ENCODE data around the gene SMIM12. TPM values are rescaled to one million over a fixed set of nuclear protein-coding genes. Genes with fewer than 3 reads are reported as not detected.
"Not testable (repeated sequence)": the region's sequence is repeated elsewhere in the genome, so short reads cannot be mapped to it uniquely, and the experiment has no call there.

The SMIM12 gene
- total RNA-seq, 2 donors from 2014 or later, result 50.8 to 52.8 TPM

- ATAC-seq (replicated peaks in 1 of 2) (no peak), DNase-seq (no peak)
- H3K27ac Mint-ChIP-seq, result no peak overlapping the region
- peaks cover 0 to 3% of the 10 kb centered on the region in 2 donors for H3K9me3 Mint-ChIP-seq
- H3K36me3 Mint-ChIP-seq (ENCODE audit: insufficient read depth in 2 of 2), result no peaks in the 10 kb centered on the region
- H3K4me3 Mint-ChIP-seq, result no peak overlapping the region
- H3K4me1 Mint-ChIP-seq (ENCODE audit: low read depth), result peaks cover 4% of the 10 kb centered on the region
- H3K27me3 Mint-ChIP-seq (ENCODE audit: low read depth), result no peaks in the 10 kb centered on the region
Measured at GRCh38 chr1:34828611-34829010, 30.9 kb downstream of the SMIM12 start.

DNA sequence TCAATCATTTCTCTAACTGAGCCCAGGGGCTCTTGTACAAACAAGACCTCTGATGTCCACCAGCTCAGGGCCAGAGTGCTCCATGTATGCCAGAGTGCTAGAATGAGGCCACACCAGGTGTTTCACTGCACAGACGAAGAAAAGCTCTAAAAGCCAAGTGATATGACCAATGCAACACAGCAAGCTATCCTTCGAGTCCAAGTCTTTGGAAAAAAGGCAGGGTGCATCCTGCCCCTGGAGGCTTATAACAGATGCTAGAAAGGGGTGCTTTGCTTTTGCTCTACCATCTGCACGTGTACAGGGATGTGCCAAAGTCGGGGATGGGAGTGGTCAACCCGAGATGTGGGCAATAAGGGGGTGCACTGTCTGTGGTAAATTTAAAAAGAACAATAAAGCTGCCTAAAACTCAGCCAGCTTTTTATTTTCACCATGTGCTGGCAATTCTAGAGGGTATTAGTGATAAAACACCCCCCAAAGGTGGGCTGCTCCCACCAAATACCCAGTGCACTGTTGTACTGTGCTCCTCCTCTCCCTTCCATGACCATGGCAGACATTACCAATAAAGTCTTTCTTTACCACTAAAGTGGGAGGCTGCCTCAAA lies 32.1 kb downstream of the SMIM12 start:
- DNase-seq, result no peak
- Mint-ChIP-seq H3K4me3 (no peak overlapping the region), H3K27me3 (ENCODE audit: low read depth) (no peaks in the 10 kb centered on the region), H3K36me3 (ENCODE audit: insufficient read depth in 2 of 2) (no peaks in the 10 kb centered on the region), H3K27ac (no peak overlapping the region), H3K4me1 (ENCODE audit: low read depth) (peaks cover 4% of the 10 kb centered on the region), H3K9me3 (peaks cover 0 to 3% of the 10 kb centered on the region in 2 donors)
- ATAC-seq (replicated peaks in 1 of 2), result no peak

DNA sequence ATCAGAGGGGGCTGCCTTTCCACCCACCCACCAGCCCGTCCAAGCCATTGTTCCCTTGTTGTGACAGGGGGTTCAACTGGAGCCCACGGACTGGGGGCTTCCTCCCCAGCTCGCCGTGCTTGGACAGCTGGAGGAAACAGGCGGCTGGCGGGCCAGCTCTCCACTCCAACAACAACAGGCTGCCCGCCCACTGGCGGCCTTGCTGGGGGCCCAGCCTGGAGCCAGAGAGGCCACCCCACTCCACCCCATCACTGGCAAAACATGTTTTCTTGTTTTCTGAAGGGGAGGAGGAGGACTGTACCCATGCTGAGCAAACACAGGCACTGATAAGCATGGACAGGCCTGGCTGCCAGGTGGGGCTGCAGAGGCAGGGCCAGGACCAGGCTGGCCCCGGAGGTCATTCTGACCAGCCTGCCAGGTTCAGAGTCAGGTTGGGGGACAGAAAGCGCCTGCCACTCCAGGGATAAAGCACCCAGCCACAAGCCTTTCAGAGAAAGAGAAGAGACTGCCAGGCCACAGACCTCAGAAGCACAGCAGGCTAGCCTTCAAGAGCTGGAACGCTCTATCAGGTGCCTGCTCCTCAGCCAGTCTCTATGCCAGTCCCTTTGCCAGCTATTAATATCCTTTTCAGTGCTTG lies 34.0 kb downstream of the SMIM12 start:
- H3K4me3 Mint-ChIP-seq, result no peak overlapping the region
- H3K27ac Mint-ChIP-seq, result no peak overlapping the region
- peaks cover 4% of the 10 kb centered on the region for H3K4me1 Mint-ChIP-seq (ENCODE audit: low read depth)
- ATAC-seq (replicated peaks in 1 of 2), result no peak
- DNase-seq, result no peak
- no peaks in the 10 kb centered on the region for H3K36me3 Mint-ChIP-seq (ENCODE audit: insufficient read depth in 2 of 2)
- no peaks in the 10 kb centered on the region for H3K27me3 Mint-ChIP-seq (ENCODE audit: low read depth)
- H3K9me3 Mint-ChIP-seq, result peaks cover 0 to 3% of the 10 kb centered on the region in 2 donors

DNA sequence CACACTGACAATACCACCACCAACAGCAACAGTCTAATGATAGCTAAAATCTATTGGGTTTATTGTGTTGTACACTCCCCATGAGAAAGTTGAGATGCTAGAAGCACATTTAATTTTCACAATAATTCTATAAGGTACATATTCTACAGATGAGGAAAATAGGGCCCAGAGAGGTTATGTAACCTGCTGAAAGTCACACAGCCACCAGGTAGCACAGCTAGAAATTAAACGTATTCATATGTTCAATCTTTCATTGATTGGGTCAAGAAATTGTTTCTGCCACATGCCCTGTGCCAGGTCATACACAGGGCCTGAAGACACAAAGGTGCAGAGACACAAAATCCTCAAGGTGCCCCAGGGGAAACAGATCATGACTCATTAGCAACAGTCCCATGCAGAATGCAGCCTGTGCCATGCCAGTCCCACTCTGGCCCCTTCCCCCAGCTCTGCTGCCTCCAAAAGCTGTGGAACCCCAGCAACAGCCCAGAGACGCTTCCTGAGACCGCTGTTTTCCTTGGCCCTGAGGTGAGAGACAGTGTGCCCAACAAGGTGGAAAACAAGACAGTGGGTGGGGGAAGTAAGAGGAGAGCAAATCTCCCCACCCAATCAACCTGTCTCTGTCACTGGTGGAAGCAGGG lies 34.6 kb downstream of the SMIM12 start:
- DNase-seq (no peak), ATAC-seq (replicated peaks in 1 of 2) (no peak)
- Mint-ChIP-seq H3K9me3 (peaks cover 0 to 3% of the 10 kb centered on the region in 2 donors), H3K27me3 (ENCODE audit: low read depth) (no peaks in the 10 kb centered on the region), H3K4me3 (no peak overlapping the region), H3K4me1 (ENCODE audit: low read depth) (peaks cover 4% of the 10 kb centered on the region), H3K27ac (no peak overlapping the region), H3K36me3 (ENCODE audit: insufficient read depth in 2 of 2) (no peaks in the 10 kb centered on the region)

DNA sequence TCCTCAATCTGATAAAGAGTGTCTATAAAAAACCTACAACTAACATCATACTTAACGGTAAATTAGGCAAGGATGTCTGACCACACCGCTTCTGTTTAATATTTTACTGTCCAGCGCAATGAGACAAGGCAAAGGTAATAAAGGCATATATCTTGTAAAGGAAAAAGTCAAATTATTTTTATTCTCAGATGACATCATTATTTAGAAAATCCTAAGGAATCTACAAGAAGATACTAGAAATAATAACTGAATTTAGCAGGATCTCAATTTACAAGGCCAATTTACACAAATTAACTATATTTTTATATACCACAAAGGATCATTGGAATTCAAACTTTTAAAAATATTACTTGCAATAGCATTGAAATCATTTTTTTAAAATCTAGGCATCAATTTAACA lies 37.3 kb downstream of the SMIM12 start:
- no peak overlapping the region for H3K4me3 Mint-ChIP-seq
- H3K4me1 Mint-ChIP-seq (ENCODE audit: low read depth), result no peaks in the 10 kb centered on the region
- ATAC-seq (replicated peaks in 1 of 2) (no peak), DNase-seq (no peak)
- H3K9me3 Mint-ChIP-seq, result peaks cover 0 to 3% of the 10 kb centered on the region in 2 donors
- H3K27ac Mint-ChIP-seq, result no peak overlapping the region
- H3K36me3 Mint-ChIP-seq (ENCODE audit: insufficient read depth in 2 of 2), result no peaks in the 10 kb centered on the region
- H3K27me3 Mint-ChIP-seq (ENCODE audit: low read depth), result no peaks in the 10 kb centered on the region

DNA sequence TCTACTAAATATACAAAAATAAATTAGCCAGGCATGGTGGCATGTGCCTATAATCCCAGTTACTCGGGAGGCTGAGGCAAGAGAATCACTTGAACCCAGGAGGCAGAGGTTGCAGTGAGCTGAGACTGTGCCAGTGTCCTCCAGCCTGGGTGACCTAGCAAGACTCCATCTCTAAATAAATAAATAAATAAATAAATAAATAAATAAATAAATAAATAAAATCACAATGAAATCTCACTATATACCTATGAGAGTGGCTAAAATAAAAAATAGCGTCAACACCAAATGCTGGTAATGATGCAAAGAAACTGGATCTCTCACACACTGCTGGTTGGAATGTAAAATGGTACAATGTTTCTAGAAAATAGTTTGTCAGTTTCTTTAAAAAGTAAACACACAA lies 40.7 kb downstream of the SMIM12 start:
- ATAC-seq (replicated peaks in 1 of 2); DNase-seq; H3K27me3 Mint-ChIP-seq (ENCODE audit: low read depth); H3K9me3 Mint-ChIP-seq; H3K4me3 Mint-ChIP-seq; H3K36me3 Mint-ChIP-seq (ENCODE audit: insufficient read depth in 2 of 2); H3K27ac Mint-ChIP-seq; H3K4me1 Mint-ChIP-seq (ENCODE audit: low read depth): not testable (repeated sequence)

DNA sequence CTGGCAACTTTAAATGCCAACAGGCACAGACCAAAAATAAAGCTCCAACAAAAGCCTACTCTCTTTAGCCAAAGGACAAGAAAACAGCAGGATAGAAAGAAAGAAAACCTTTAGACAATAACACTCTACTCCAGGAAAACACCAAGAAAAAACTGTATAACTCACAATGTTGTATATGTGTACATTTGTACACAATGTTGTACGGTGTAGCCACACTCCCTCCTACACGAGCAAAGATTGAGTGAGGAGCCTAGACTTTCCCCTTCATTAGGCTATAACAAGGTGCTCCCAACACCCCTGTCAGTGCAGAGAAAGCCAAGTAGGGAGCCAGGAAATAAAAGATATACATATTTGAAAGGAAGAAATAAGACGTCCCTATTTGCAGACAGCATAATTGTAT lies 42.8 kb downstream of the SMIM12 start:
- no peak overlapping the region for H3K27ac Mint-ChIP-seq

DNA sequence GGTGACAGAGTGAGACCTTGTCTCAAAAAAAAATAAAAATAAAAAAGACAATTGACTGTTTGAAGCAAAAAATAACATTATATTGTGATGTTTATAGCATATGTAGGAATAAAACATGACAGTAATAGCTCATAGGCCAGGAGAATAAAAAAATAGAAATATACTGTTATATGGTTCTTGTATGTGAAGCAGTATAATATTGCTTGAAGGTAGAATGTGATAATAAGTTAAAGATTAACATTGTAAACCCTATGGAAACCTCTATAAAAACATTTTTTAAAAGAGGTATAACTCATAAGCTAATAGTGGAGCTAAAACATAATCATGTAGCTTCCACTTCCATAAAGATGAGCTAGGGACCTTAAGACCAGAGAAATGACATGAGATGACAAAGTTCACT lies 43.2 kb downstream of the SMIM12 start:
- no peak for DNase-seq
- no peaks in the 10 kb centered on the region for H3K27me3 Mint-ChIP-seq (ENCODE audit: low read depth)
- ATAC-seq (replicated peaks in 1 of 2), result no peak
- no peaks in the 10 kb centered on the region for H3K4me1 Mint-ChIP-seq (ENCODE audit: low read depth)
- no peak overlapping the region for H3K4me3 Mint-ChIP-seq
- H3K9me3 Mint-ChIP-seq, result no peaks in the 10 kb centered on the region
- H3K36me3 Mint-ChIP-seq (ENCODE audit: insufficient read depth in 2 of 2), result no peaks in the 10 kb centered on the region
- H3K27ac Mint-ChIP-seq, result no peak overlapping the region

More for the DNA sequence above, 42.8 kb downstream of the SMIM12 start:
- H3K4me3 Mint-ChIP-seq, result no peak overlapping the region
- no peaks in the 10 kb centered on the region for H3K27me3 Mint-ChIP-seq (ENCODE audit: low read depth)
- no peaks in the 10 kb centered on the region for H3K9me3 Mint-ChIP-seq
- no peaks in the 10 kb centered on the region for H3K36me3 Mint-ChIP-seq (ENCODE audit: insufficient read depth in 2 of 2)
- ATAC-seq (replicated peaks in 1 of 2) (no peak), DNase-seq (no peak)
- H3K4me1 Mint-ChIP-seq (ENCODE audit: low read depth), result no peaks in the 10 kb centered on the region

- not testable (repeated sequence) for H3K36me3 Mint-ChIP-seq (ENCODE audit: insufficient read depth in 2 of 2); H3K27ac Mint-ChIP-seq; ATAC-seq (replicated peaks in 1 of 2); H3K9me3 Mint-ChIP-seq; H3K27me3 Mint-ChIP-seq (ENCODE audit: low read depth); H3K4me3 Mint-ChIP-seq; DNase-seq; H3K4me1 Mint-ChIP-seq (ENCODE audit: low read depth)
Measured at GRCh38 chr1:34810781-34811180, 48.8 kb downstream of the SMIM12 start.

GRCh38 chr1:34808051-34808810 lies 51.3 kb downstream of the SMIM12 start:
- H3K27me3 Mint-ChIP-seq (ENCODE audit: low read depth), result no peaks in the 10 kb centered on the region
- DNase-seq, result no peak

DNA sequence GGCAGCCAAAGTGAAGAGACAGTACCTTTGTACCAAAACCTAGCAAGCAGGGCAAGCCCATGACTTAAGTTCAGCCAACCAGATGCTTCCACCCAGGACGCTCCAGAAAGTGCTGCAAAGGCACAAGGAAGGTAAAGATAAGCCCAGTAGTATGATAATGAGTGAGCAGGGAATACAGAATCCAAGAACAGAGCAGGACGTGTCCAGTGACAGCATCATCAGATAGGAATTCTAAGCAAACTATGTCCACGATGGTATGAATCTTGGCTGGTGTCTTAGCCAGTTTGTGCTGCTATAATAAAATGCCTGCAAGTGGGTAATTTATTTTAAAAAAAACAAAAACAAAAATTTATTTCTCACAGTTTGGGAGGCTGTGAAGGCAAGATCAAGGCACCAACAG lies 53.2 kb downstream of the SMIM12 start:
- H3K27me3 Mint-ChIP-seq (ENCODE audit: low read depth), result no peaks in the 10 kb centered on the region
- ATAC-seq (replicated peaks in 1 of 2) (no peak), DNase-seq (no peak)
- H3K9me3 Mint-ChIP-seq, result peaks cover 4% of the 10 kb centered on the region in 2 donors
- H3K4me1 Mint-ChIP-seq (ENCODE audit: low read depth), result no peaks in the 10 kb centered on the region
- no peak overlapping the region for H3K27ac Mint-ChIP-seq
- H3K4me3 Mint-ChIP-seq, result no peak overlapping the region
- H3K36me3 Mint-ChIP-seq (ENCODE audit: insufficient read depth in 2 of 2), result peaks cover 2 to 6% of the 10 kb centered on the region in 2 donors

More at GRCh38 chr1:34808051-34808810, 51.3 kb downstream of the SMIM12 start:
- Mint-ChIP-seq H3K4me3 (no peak overlapping the region), H3K9me3 (peaks cover 4% of the 10 kb centered on the region in 2 donors), H3K36me3 (ENCODE audit: insufficient read depth in 2 of 2) (peaks cover 2 to 6% of the 10 kb centered on the region in 2 donors), H3K27ac (no peak overlapping the region), H3K4me1 (ENCODE audit: low read depth) (no peaks in the 10 kb centered on the region)
- no peak for ATAC-seq (replicated peaks in 1 of 2)

DNA sequence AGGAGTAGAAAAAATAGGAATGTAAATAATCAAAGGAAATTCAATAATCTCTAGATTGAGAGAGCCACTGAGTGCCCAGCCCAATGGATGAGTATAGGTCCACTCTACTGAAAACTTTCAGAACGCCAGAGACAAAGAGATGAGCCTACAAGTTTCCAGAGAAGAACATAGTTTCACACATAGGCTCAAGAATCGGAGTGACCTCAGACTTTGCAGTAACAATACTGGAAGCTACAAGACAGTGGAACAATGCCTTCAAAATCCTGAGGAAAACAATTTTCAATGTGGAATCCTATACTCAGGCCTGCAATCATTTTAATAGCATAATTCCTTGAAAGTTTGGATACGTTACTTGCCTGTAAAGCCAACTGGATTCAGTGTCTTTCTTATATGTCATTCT lies 55.8 kb downstream of the SMIM12 start:
- H3K4me1 Mint-ChIP-seq (ENCODE audit: low read depth), result peaks cover 21% of the 10 kb centered on the region
- no peak overlapping the region for H3K4me3 Mint-ChIP-seq
- ATAC-seq (replicated peaks in 1 of 2), result no peak
- peaks cover 0 to 1% of the 10 kb centered on the region in 2 donors for H3K9me3 Mint-ChIP-seq
- no peak for DNase-seq
- H3K36me3 Mint-ChIP-seq (ENCODE audit: insufficient read depth in 2 of 2), result peaks cover 0 to 2% of the 10 kb centered on the region in 2 donors
- no peak overlapping the region for H3K27ac Mint-ChIP-seq
- H3K27me3 Mint-ChIP-seq (ENCODE audit: low read depth), result peaks cover under 1% of the 10 kb centered on the region

All from activated T-cell treated with anti-CD3 and anti-CD28 coated beads, Interleukin-2, amount 50 U/mL, for 72 hours (primary cell).